PC-9 (cell line): ENCODE measurements around the gene WNK2.

Experiments
- CTCF ChIP-seq: fragments of 200-600 bp; sonication (generic); conservative IDR thresholded peaks from 2 replicates; pipeline ENCODE4 v1.6.1; 2017; ENCODE audit warnings: mixed run types, antibody characterized with exemption, mild to moderate bottlenecking, moderate library complexity
- EZH2 ChIP-seq: fragments of 200-600 bp; sonication (generic); IDR thresholded peaks from 2 replicates; pipeline ENCODE4 v1.8.0; 2017; ENCODE audit warnings: antibody characterized with exemption, low read depth

- TF ChIP-seq CTCF (no peak), EZH2 (no peak)
Observed at GRCh38 chr9:93256878-93257807, 73.2 kb downstream of the WNK2 start.
